GM12891 (cell line): ENCODE results near the gene IER5.

ENCODE experiments used
- POLR2A ChIP-seq: IDR thresholded peaks from 2 replicates; pipeline ENCODE4 v1.6.1; 2011; ENCODE audit warnings: low read depth, low read length, control low read depth
- POLR2AphosphoS5 ChIP-seq: IDR thresholded peaks from 2 replicates; pipeline ENCODE4 v1.6.1; 2011; ENCODE audit warnings: low read depth, low read length, control low read depth
- POU2F2 ChIP-seq: IDR thresholded peaks from 2 replicates; pipeline ENCODE4 v1.6.1; 2011; ENCODE audit warnings: low read depth, mild to moderate bottlenecking, control low read depth, low read length, moderate library complexity
- SPI1 ChIP-seq: IDR thresholded peaks from 2 replicates; pipeline ENCODE4 v1.6.1; 2011; ENCODE audit warnings: low read depth, low read length, control low read depth
- TAF1 ChIP-seq: IDR thresholded peaks from 2 replicates; pipeline ENCODE4 v1.6.1; 2011; ENCODE audit warnings: low read depth, low read length, control low read depth

DNA sequence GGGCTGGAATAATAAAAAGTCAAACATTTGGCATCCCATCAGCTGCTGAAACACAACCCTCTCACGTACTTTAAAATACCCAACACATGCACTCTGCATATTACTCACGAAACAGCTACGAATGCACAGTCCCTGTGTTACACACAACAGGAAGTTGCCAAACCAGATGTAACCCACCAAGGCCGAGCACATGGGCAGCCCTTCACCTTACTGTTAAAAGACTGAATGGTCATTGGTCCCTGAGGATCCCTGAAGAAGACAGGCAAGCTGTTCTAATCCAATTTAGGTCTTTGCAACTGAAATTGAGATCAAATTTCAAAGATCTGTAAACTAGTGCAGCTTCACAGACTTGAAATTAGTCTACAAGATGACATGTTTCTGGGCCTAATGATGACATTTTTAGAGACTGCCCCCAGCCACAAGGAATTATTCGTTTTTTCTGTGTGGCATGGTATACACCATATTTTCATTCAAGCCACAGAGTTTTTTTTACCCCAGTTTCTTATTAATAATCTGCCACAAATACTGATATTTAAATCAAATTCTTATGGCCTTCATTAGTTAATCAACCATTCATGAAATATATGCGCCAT is 25.6 kb upstream of the IER5 start:
- TF ChIP-seq POLR2A (peak; percentile 65; the same call in 1 of the 2 replicates), POLR2AphosphoS5 (no peak), TAF1 (peak; percentile 38; the same call in 1 of the 2 replicates), SPI1 (no peak), POU2F2 (peak; percentile 74)
